NCI-H2196 (cell line): Measurements from ENCODE around the gene MYDGF.

ENCODE experiments used
- DNase-seq: peaks from one replicate; lab custom pipeline; 2025; ENCODE audit not compliant: unreplicated experiment; lab: John Stamatoyannopoulos, UW

MYDGF gene

DNA sequence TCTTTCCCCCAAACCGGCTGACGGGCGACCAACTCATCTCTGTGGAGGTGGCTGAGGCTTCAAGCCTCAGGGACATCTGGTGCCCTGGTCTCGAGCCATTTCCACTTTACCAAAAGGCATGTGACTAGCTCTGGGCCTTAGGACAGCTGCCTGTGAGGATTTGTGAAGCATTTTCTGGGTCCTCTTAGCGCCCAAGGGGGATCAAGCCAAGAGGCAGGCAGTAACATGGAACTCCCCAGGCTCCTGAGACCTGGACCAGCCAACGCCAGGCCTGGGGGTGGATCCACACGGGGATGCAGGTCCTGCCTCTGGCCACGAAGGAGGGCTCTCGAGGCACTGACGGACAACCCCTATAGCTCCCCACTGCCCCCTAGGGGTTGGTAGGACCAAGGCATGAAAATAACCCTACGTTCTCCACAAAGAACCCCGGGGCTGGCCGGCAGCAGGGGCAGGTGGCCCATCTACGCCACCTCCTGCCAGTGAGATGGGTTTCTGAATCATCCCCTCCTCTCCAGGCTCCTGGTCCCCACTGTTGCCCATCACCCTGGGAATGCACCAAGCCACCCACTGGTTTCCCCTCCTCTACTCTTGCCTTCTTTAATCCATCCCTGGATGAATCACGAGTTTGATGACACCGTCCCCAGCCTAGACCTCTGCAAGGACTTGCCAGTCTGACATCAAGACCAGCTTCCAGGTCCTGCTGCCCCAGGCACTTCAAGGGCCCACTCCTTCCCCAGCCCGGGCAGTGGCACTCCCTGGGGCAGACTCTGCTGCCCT is 7.0 kb upstream of the MYDGF start:
- DNase-seq, result peak; percentile 36

DNA sequence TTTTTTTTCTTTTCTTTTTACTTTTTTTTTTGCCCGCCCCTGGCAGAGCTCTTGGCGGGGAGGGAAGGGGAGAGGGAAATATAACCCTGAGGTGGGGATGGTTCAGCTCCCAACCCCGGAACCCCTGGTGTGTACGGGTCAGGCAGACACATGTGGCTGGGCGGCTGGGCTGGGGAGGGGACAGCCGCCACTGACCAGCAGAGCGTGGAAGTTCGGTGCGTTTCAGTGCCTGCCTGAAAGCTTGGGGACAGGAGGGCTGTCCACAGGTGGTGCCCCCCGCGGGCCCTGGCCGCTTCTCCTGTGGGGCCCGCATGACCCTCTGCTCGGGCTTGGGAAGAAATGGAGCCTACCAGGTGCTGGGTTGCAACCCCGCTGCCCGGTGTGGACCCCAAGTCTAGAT is 5.2 kb upstream of the MYDGF start:
- no peak for DNase-seq

DNA sequence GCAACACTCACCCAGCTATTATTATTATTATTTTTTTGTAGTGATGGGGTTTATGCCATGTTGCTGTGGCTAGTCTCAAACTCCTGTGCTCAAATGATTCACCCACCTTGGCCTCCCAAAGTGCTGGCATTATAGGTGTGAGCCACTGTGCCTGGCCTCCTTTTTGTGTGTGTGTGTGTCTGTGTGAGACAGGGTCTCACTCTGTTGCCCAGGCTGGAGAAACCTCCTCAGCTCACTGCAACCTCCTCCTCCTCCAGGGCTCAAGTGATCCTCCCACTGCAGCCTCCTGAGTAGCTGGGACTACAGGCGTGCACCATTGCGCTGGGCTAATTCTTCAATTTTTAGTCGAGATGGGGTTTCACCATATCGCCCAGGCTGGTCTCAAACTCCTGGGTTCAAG is 3.6 kb upstream of the MYDGF start:
- DNase-seq, result no peak

DNA sequence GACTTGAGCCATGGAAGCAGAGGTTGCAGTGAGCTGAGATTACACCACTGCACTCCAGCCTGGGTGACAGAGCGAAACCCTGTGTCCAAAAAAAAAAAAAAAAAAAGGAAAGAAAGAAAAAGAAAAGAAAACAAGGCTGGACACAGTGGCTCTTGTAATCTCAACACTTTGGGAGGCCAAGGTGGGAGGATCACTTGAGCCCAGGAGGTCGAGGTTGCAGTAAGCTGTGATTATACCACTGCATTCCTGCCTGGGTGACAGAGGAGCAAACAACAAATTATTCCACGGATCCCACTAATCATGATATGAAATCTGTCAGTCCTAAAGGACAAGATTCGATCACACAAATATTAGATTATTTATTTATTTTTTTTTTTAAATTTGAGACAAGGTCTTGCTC is 3.1 kb upstream of the MYDGF start:
- no peak for DNase-seq

DNA sequence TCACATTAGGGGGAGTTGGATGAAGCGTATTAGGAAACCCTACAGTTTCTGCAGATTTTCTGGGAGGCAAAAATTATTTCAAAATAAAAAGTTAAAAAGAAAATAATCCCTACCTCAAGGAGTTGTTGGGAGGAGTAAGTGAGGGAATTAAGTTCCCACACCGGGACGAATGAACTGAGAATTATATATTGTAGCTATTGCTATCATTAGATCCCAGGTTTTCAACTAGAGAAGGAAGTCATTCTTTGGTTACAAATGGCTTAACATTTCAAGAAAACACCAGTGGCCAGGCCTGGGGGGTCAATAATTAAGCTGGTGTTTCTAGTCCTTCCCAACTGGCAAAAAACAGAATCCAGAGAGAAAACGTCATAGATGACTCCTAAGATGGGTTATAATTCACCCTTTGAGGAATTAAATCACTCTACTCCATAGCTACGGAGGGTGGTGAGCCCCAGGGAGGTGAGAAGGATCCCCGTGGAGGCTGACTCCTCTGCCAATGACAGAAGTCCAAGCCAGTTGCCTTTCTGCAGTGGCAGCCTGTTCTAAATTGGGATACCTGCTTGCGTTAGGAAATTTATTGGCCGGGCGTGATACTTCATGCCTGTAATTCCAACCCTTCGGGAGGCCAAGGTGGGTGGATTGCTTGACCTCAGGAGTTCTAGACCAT is 1.2 kb upstream of the MYDGF start:
- DNase-seq, result no peak

DNA sequence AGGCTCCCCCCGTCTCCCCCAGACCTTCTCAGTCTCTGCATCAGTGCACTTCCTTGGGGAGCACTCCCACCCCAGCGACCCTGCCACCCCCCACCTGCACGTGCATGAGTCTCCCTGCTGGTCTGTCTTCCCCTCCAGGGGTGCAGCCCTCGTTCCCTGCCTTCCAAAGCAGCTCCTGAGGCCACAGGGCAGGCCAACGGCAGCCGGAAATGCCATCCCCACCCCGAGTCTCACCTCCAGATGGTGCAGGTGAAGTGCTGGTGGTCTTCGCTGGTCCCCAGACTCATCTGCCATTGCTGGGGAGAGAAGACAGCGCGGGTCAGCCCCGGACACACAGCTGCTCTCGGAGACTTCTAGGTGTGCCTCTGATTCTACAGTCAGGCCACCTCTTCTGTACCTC is 5.5 kb downstream of the MYDGF start:
- DNase-seq, result no peak

DNA sequence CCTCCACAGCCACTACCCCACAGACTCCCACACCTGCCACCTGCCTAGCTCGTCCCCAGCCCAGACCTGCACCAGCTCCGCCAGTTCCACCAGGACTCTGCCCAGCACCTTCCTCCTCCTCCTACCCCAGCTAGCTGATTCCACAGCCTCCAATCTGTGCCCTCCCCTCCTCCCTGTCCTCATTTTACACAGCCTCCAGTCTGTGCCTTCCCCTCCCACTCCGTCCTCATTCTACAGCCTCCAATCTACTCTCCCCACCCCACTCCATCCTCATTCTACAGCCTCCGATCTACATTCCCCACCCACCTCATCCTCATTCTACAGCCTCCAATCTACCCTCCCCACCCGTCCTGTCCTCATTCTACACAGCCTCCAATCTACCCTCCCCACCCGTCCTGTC is 7.3 kb downstream of the MYDGF start:
- no peak for DNase-seq

DNA sequence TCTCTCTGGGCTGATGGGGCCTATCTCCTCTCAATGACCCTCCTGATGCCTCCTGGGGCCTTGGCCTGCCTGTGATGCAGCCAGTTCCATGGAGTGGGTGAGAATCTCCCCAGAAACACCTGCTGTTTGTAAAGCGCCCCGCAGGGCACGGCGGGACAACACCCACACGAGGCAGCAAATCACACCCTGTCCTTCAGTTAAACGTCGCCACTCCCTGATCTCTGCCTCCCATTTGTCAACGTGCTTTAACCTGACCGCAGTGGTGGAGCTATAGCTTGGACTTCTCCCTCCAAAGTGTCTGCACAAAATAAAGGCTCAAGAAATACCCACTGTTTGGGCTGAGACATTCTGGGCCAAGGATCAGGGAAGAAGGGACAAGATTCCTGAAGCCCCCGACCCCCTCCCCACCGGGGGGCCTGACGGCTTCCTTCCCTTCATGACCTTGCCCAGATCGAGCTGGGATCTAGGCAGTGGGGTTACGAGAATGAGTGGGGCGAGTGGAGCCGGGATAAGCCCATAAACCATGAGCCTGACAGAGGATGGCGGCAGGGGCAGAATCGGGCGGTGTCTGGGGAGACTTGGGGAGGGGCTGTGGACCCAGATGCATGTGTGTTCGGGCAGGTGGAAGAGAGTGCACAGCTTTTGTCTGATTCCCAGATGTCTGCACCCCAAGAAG is 8.0 kb downstream of the MYDGF start:
- no peak for DNase-seq

DNA sequence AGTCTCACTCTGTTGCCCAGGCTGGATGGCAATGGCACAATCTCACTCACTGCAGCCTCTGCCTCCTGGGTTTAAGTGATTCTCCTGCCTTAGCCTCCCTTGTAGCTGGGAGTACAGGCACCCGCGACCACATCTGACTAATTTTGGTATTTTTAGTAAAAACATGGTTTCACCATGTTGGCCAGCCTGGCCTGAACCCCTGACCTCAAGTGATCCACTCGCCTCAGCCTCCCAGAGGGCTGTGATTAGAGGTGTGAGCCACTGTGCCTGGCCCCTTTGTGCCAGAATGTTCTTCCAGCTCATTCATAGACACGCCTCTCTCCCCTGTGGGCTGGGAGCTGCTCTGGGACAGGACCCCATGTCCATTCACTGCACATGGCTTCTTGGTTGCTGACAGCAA is 9.1 kb downstream of the MYDGF start:
- DNase-seq, result no peak

DNA sequence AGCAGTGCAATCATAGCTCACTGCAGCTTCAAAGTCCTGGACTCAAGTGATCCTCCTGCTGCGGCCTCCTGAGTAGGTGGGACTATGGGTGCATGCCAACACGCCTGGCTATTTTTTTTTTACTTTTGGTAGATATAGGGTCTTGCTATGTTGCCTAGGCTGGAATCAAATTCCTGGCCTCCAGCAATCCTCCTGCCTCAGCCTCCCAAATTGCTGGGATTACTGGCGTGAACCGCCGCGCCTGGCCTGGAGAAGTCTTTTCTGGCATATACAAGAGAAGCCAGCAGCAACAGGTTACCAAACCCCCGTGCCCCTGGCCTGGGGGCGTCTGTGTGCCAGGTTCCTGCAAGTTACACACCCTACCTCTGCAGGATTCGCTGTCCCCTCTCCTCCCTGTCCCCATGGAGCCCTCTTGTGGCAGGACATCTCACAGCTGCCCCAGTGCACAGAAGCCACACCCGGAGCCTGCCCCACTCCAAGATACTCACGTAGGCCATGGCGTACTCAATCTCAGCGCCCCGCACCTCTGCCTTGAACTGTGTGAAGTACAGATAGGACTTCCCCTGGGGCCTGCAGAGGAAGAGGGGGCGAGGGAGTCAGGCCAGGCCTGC is 9.9 kb downstream of the MYDGF start:
- peak; percentile 44 for DNase-seq

DNA sequence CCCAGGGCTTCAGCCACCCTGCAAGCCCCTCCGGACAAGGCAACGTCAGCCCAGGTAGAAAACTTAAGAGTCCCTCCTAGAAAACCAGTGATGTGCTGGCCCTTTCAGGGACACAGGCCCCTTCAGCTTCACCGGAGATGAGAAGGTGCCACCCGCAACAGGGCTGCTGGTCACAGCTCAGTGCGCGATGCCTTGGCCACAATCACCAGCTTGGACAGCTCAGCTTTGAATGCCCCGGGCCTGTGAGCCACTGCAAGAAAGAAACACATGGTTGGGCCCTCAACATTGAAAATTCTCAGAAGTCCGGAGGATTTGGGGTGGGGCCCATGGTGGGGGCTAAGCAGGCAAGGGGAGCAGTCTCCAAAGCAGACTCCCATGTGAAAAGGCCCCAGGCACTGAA is 12.3 kb downstream of the MYDGF start:
- no peak for DNase-seq

DNA sequence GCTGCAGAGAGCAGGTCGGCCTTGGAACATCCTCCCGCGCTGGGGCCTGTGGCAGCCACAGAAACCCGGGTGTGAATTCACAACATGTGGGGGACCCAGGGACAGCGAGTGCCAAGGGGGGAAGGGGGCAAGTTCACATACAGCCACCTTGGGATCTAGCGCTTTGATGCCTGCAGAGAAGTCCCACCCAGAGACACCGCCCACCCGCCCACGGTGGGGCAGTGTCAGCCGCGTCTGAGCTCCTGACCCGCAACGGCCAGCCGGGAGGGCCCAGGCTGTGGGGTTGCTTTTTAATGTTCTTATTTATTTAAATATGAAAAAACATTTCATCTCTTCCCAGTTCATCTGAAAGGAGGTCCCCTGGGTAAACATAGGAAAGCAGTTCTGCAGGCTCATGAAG is 12.9 kb downstream of the MYDGF start:
- DNase-seq, result no peak

DNA sequence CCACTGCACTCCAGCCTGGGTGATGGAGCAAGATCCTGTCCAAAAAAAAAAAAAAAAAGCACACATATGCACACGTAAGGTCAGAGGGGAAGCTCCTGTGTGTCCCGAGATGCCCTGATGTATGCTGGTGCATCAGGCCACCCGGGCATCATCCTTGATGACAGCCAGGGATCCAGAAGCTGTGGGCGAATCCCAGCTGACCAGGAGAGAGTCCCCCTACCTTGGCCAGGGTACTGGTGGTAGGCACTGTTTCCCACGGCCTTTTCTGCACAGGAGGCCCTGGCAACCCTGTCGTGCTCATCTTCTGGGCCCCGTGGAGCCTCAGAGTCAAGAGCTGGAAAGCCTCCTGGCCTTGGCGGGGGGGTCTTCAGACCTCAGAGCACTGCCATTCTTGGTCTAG is 14.0 kb downstream of the MYDGF start:
- no peak for DNase-seq

DNA sequence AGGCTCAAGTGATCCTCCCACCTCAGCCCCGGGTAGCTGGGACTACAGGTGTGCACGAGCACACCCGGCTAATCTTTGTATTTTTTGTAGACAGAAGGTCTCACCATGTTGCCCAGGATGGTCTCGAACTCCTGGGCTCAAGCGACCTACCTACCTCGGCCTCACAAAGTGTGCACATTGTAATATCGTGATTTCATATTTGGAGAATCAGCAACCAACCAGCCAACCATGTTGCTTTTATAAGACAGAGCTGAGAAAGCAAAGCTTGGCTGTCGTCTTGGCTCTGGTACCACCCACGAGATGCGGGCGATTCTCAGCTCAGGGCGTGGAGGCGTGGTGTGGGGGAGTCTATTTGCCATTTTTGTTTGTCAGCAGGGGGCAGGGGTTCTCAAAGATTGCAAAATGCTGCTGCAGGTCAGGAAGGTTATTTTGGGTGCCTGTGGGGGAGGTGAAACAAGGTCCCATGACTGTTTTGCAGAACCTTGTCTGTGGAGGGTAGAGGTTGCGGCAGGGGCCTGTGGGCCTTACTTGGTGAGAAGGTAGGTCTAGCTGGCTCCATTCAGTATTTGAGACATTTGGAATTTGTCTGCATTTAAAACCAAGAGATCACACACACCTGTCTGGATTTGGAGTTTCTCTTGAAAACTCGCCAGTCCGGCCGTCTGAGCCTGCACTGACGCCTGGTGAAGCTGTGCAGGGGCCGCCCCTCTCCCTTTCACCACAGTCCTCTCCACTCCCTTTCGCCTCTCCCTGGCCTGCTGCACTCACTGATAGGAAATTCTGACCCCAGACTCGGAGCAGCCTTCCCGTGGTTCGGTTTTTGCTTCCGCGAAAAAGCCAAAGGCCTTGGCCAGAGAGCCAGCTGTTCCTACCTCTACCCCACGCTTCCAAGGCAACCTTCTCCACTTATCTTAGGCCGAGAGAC is 15.4 kb downstream of the MYDGF start:
- no peak for DNase-seq

DNA sequence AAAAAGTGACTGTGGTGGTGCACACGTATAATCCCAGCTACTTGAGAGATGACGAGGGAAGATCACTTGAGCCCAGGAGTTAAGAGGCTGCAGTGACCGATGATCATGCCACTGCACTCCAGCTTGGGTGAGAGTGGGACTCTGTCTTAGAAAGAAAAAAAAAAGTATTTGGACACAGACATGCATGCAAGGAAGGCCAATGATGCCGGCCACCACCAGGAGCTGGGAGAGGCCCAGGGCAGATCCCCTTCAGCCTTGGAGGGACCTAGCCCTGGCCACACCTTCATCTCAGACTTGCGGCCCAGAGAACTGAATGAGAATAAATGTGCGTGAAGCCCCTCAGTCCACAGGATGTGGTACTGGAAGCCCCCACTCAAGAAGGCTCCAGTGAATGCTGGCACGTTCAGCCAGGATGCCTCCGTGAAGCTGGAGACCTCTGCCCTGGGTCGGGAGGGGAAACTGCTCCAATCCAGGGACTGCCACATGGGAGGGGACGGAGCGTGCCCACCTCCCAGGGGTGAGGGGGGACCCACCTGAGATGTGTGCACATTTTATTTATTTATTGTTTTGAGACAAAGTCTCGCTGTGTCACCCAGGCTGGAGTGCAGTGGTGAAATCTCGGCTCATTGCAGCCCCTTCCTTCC is 16.2 kb downstream of the MYDGF start:
- no peak for DNase-seq

DNA sequence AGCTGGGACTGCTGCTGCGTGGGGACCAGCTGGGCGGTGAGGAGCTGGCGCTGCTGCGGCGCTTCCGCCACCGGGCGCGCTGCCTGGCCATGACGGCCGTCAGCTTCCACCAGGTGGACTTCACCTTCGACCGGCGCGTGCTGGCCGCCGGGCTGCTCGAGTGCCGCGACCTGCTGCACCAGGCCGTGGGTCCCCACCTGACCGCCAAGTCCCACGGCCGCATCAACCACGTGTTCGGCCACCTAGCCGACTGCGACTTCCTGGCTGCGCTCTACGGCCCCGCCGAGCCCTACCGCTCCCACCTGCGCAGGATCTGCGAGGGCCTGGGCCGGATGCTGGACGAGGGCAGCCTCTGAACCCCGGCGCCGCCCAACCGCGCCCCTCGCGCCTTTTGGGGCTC is 18.1 kb downstream of the MYDGF start:
- DNase-seq, result no peak

DNA sequence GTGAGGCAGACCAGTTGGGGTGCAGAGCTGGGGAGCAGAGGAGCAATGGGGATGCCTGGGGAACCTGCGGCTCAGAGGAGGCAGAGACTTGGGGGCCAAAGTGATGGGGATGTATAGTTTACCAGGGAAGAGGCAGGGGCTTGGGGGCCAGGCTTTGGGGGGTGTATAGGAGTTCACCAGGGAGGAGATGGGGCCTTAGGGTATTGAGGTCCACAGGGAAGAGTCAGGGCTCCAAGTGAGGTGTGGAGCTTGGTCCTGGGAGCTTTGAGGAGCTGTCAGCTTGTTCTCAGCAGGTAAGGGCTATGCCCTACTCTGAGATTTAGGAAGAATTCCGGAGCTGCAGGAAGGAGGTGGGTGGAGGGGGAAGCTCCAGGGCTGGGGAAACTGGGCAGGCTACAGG is 20.0 kb downstream of the MYDGF start:
- DNase-seq, result no peak

DNA sequence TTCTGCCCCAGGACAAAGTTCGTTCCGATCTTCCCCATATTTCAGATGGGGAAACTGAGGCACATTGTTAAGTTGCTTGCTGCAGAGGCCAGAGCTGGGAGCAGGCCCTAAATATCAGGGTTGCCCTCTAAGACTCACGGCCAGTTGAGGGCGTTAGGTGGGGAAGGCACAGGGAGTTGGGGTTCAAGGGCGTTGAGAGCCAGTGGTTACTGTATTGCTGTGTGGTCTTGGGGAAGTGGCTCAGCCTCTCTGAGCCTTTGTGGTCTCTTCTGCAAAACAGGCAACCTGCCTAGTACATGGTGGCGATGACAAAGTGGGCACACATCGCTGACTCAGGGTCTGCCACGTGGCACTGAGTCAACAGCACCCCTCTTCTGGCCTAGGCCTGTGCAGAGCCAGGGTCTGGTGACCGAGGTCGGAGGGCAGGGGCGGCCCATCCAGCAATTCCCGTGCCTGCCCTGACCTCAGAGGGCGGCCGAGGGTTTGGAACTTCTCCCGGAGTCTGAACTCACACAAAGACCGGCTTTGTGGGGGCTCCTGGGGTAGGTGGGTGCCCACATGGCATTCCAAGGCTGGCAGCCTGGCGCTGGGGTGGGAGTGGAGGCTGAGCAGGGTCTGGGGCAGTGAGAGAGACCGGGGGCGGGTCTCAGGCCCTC is 20.6 kb downstream of the MYDGF start:
- DNase-seq, result no peak

DNA sequence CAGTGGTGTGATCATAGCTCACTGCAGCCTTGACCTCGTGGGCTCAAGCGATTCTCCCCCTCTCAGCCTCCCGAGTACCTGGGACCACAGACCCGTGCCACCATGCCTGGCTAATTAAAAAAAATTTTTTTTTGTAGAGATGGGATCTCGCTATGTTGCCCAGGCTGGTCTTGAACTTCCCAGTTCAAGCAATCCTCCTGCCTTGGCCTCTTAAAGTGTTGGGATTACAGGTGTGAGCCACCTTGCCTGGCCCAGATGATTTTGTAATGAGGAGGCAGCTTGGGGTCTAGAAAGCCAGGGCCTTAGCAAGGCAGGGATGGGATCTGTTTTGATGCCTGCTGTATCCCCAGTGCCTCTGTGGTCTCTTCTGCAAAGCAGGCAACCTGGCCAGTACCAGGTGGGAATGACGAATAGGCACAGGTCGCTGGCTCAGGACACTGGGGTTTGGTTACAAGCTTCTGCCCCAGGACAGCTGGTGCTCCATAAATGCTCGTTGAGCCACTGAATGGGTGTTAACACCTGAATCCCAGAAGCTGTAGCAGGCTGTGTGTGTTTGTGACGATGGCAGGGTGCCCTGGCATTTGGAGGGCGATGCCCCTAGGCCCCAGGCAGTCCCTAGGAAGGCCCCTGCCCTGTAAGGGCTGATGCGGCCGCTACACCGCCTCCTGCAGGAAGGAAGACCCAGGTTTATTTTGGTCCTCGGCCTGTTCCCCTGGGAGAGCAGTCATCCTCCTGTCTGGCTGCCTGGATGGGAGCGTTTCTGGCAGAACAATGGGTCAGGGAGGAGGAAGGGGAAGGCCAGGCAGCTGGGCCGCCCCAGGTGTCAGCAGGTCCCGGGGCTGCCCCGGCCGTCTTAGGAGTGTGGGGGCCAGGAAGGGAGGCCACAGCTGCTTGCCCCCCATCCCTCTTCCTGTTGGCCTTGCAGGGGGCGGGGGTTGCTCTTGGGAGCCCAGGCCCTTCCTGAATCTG is 22.2 kb downstream of the MYDGF start:
- no peak for DNase-seq
